Esophagus muscularis mucosa (tissue), 4 donors: ENCODE measurements around the gene DNAH3. TPM values are rescaled to one million over a fixed set of nuclear protein-coding genes. Genes with fewer than 3 reads are reported as not detected.
"Not testable (repeated sequence)": the region's sequence is repeated elsewhere in the genome, so short reads cannot be mapped to it uniquely, and the experiment has no call there.

ENCODE experiments used
- DNase-seq: peaks from one replicate; pipeline ENCODE4 v3.0.0-alpha.2; 2017; ENCODE audit errors: extremely low spot score
- H3K27ac ChIP-seq, 4 donors: fragments of 200-600 bp; sonication (generic); replicated peaks in 1 of 4; 1 replicate in 3 of 4; 2 replicates in 1 of 4; pipeline ENCODE4 v1.5.1; 2016 to 2019; ENCODE audit warnings: mild to moderate bottlenecking in 1 of 4
- H3K27me3 ChIP-seq, 4 donors: fragments of 200-600 bp; sonication (generic); one replicate each; pipeline versions ENCODE4 v1.5.1 to v1.6.0; 2016 to 2019
- H3K36me3 ChIP-seq, 4 donors: fragments of 200-600 bp; sonication (generic); one replicate each; pipeline ENCODE4 v1.5.1; 2016 to 2019
- H3K4me1 ChIP-seq, 4 donors: fragments of 200-600 bp; sonication (generic); one replicate each; pipeline ENCODE4 v1.5.1; 2016 to 2019
- H3K4me3 ChIP-seq, 4 donors: fragments of 200-600 bp; sonication (generic); 1 replicate in 2 of 4; 2 replicates in 2 of 4; pipeline ENCODE4 v1.5.1; 2016 to 2019; ENCODE audit warnings: mild to moderate bottlenecking in 4 of 4, moderate library complexity in 1 of 4
- H3K9me3 ChIP-seq, 4 donors: fragments of 200-600 bp; sonication (generic); 1 replicate in 3 of 4; 2 replicates in 1 of 4; pipeline ENCODE4 v1.5.1; 2016 to 2019
- EP300 ChIP-seq: sonication (generic); formaldehyde crosslinking; IDR thresholded peaks from one replicate; pipeline ENCODE4 v1.6.1; 2017; ENCODE audit warnings: antibody characterized with exemption
- POLR2A ChIP-seq: fragments of 450-650 bp; IDR thresholded peaks from one replicate; pipeline ENCODE4 v1.6.1; 2017; ENCODE audit warnings: antibody characterized with exemption, moderate library complexity, mild to moderate bottlenecking, low read depth
- POLR2AphosphoS5 ChIP-seq, 2 donors: sonication (generic); formaldehyde crosslinking; IDR thresholded peaks; one replicate each; pipeline ENCODE4 v1.6.1; 2017; ENCODE audit warnings: antibody characterized with exemption in 2 of 2
- WGBS: methylation state at CpG from one replicate; pipeline ENCODE4 v1.1.5; 2018; 5-methylcytosine and 5-hydroxymethylcytosine counted together
- intact Hi-C: fragments of 100-400 bp; cut with DNase I; formaldehyde crosslinking; loops from one replicate; pipeline ENCODE4 v1.15.1; 2023
- total RNA-seq, 4 donors: library from RNA; depleted of rRNA; stranded (reverse); fragments of >200 nt; gene quantifications; one replicate each; pipeline versions ENCODE4 v1.1.0 to v1.2.1, GENCODE V29; 2016
- TF ChIP-seq, protein P1 (sequence below), 3 experiments: fragments of 200-600 bp in 2 of 3; fragments of 450-650 bp in 1 of 3; sonication (generic) in 2 of 3; IDR thresholded peaks; one replicate each; pipeline ENCODE4 v1.5.1; 2017 to 2019; ENCODE audit warnings: antibody characterized with exemption in 3 of 3, mild to moderate bottlenecking in 2 of 3, moderate library complexity in 1 of 3

Gene DNAH3
- total RNA-seq, 4 donors from 2014 or later: under 0.01 to 0.13 TPM; not detected in 2

DNA sequence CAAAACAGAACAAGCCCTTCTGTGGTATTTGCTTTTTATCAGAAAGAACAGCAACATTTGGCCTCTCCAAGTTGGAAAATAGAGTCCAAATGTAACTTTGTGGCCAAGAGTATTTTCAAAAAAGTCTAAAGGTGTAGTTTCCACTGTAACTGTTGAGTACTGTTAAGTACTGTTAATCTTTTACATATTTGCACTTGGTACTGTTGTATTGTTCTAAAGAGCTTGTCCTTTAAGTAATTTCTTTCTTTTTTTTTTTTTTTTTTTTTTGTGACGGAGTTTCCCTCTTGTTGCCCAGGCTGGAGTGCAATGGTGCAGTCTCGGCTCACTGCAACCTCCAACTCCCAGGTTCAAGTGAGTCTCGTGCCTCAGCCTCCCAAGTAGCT is 29.3 kb upstream of the DNAH3 start:
- H3K27ac ChIP-seq: no peak overlapping the region
- peaks cover 55 to 81% (median 73%) of the 10 kb centered on the region in 4 donors for H3K36me3 ChIP-seq
- WGBS: 86% methylated on average over 3 of the region's 3 CpGs
- H3K4me3 ChIP-seq: no peak overlapping the region
- no peaks in the 10 kb centered on the region for H3K27me3 ChIP-seq
- intact Hi-C loops: loop anchor here (10.0 kb wide), 1 partner anchor 375 kb away; no protein-coding TSS in a partner anchor
- TF ChIP-seq POLR2AphosphoS5 (IDR thresholded peaks at IDR 0.05) (no peak), EP300 (no peak), POLR2A (no peak)
- TF ChIP-seq, protein P1, sequence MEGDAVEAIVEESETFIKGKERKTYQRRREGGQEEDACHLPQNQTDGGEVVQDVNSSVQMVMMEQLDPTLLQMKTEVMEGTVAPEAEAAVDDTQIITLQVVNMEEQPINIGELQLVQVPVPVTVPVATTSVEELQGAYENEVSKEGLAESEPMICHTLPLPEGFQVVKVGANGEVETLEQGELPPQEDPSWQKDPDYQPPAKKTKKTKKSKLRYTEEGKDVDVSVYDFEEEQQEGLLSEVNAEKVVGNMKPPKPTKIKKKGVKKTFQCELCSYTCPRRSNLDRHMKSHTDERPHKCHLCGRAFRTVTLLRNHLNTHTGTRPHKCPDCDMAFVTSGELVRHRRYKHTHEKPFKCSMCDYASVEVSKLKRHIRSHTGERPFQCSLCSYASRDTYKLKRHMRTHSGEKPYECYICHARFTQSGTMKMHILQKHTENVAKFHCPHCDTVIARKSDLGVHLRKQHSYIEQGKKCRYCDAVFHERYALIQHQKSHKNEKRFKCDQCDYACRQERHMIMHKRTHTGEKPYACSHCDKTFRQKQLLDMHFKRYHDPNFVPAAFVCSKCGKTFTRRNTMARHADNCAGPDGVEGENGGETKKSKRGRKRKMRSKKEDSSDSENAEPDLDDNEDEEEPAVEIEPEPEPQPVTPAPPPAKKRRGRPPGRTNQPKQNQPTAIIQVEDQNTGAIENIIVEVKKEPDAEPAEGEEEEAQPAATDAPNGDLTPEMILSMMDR (IDR thresholded peaks at IDR 0.05): no peak
- DNase-seq: no peak
- H3K9me3 ChIP-seq: no peaks in the 10 kb centered on the region
- H3K4me1 ChIP-seq: no peaks in the 10 kb centered on the region

DNA sequence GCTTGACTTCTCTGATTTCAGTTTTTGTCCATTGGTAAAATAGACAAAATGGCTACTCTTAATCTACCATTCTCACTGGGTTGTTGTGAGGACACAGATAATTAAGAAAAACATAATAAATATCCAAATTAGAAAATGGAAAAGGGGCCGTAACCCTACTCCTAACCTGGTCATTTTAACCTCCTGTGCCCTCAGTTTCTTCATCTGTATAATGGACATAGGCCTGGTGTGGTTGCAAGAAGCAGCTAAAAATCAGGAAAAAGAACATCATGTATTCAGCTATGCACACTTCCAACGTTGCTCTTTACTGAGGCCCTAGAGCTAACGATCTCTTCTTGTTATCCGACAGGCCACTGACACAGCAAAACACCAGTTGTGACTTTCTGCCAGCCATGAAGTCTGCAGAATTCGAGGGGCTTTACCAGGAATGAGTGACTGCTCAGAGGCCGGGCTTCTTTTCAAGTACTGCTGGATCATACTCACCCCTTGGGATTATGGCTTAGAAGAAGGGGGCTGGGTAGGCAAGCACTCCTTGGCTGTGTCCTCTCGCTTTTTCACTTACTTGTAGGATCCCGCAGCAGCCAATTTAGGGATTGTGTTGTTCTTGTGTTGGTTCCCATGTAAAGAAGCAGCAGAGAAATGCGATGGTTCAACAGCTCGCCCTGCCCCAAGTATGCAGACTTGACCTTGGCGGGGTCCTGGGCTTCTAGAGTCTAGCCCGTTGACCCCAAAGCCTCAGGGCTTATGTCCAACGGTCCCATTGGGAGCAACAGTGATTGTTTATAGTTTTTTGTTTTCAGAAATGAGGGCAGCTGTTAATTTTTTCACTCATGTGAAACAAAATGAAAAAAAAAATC is 28.7 kb upstream of the DNAH3 start:
- intact Hi-C loops: no loop called here
- Histone ChIP-seq H3K27me3 (no peaks in the 10 kb centered on the region), H3K27ac (no peak overlapping the region), H3K4me3 (no peak overlapping the region), H3K36me3 (peaks cover 61 to 87% (median 80%) of the 10 kb centered on the region in 4 donors), H3K9me3 (no peaks in the 10 kb centered on the region), H3K4me1 (no peaks in the 10 kb centered on the region)
- TF ChIP-seq, protein P1 (IDR thresholded peaks at IDR 0.05): no peak
- TF ChIP-seq EP300 (no peak), POLR2AphosphoS5 (IDR thresholded peaks at IDR 0.05) (no peak), POLR2A (no peak)
- 81% methylated on average over 12 of the region's 13 CpGs for WGBS
- DNase-seq: no peak

DNA sequence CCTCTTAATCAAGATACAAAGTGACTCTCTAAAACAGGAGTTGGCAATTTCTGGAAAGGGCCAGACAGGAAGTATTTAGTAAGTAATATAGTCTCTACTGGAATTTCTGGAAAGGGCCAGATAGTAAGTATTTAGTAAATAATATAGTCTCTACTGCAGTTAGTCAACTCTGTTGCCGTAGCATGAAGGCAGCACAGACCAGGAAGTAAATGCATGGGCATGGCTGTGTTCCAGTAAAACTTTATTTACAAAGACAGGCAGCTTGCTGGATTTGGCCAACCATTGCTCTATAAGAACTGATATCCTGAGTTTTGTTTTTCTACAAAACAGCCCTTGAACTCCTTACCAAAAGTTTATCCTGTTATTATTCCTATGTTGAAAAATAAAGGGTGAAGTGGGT is 24.8 kb upstream of the DNAH3 start:
- H3K27ac ChIP-seq: no peak overlapping the region
- no peaks in the 10 kb centered on the region for H3K27me3 ChIP-seq
- no peaks in the 10 kb centered on the region for H3K9me3 ChIP-seq
- TF ChIP-seq, protein P1 (IDR thresholded peaks at IDR 0.05): no peak
- no peak for TF ChIP-seq EP300
- TF ChIP-seq POLR2AphosphoS5 (IDR thresholded peaks at IDR 0.05): no peak
- TF ChIP-seq POLR2A: no peak
- H3K36me3 ChIP-seq: peaks cover 82 to 99% (median 97%) of the 10 kb centered on the region in 4 donors
- H3K4me3 ChIP-seq: no peak overlapping the region
- 84% methylated on average over 1 of the region's 1 CpG for WGBS
- H3K4me1 ChIP-seq: no peaks in the 10 kb centered on the region
- intact Hi-C loops: no loop called here
- DNase-seq: no peak

DNA sequence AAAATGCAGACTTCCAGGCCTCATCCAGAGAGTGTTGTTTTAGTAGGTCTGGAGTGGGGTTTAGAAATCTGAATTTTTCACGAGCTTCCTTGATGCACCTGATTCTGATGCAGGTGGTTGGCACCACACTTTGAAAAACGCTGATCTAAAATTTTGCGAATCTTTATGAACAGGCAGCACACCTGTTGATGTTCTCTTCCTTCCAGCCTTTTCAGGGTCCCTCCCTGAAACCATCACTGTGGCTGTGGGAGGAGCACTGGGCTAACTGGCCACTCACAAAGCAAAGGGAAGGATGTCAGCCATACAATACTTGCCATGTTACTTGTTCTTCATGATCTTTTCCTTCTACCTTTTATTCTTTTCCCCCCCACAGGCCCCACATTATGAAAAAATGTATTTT is 22.0 kb upstream of the DNAH3 start:
- no peaks in the 10 kb centered on the region for H3K27me3 ChIP-seq
- peaks cover 63 to 85% (median 75%) of the 10 kb centered on the region in 4 donors for H3K36me3 ChIP-seq
- H3K4me1 ChIP-seq: peaks cover 0 to 19% (median 11%) of the 10 kb centered on the region in 4 donors
- H3K9me3 ChIP-seq: no peaks in the 10 kb centered on the region
- no peak overlapping the region for H3K27ac ChIP-seq
- no peak overlapping the region for H3K4me3 ChIP-seq
- no peak for DNase-seq
- TF ChIP-seq, protein P1 (IDR thresholded peaks at IDR 0.05): no peak
- TF ChIP-seq EP300 (no peak), POLR2A (no peak), POLR2AphosphoS5 (IDR thresholded peaks at IDR 0.05) (no peak)
- WGBS: 95% methylated on average over 3 of the region's 3 CpGs
- intact Hi-C loops: no loop called here

DNA sequence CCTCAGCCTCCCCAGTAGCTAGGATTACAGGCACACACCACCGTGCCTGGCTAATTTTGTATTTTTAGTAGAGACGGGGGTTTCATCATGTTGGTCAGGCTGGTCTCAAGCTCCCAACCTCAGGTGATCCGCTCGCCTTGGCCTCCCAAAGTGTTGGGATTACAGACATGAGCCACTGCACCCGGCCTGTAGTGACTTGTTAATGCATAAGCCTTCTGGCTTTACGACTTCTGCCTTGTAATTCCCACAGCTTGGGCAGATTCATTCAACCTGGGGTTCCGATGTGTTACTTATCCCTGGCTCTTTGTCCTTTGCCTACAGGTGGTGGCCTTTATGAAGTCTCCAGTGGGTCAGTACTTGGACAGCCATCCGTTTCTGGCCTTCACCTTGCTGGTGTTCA is 19.5 kb upstream of the DNAH3 start:
- Histone ChIP-seq H3K36me3 (peaks cover 60 to 85% (median 75%) of the 10 kb centered on the region in 4 donors), H3K4me1 (peaks cover 3 to 33% (median 20%) of the 10 kb centered on the region in 4 donors)
- H3K9me3 ChIP-seq, H3K4me3 ChIP-seq, H3K27ac ChIP-seq, H3K27me3 ChIP-seq, intact Hi-C loops, DNase-seq: not testable (repeated sequence)
- 94% methylated on average over 8 of the region's 8 CpGs for WGBS
